ENCODE results near the gene MSL3.

Gene MSL3

DNA sequence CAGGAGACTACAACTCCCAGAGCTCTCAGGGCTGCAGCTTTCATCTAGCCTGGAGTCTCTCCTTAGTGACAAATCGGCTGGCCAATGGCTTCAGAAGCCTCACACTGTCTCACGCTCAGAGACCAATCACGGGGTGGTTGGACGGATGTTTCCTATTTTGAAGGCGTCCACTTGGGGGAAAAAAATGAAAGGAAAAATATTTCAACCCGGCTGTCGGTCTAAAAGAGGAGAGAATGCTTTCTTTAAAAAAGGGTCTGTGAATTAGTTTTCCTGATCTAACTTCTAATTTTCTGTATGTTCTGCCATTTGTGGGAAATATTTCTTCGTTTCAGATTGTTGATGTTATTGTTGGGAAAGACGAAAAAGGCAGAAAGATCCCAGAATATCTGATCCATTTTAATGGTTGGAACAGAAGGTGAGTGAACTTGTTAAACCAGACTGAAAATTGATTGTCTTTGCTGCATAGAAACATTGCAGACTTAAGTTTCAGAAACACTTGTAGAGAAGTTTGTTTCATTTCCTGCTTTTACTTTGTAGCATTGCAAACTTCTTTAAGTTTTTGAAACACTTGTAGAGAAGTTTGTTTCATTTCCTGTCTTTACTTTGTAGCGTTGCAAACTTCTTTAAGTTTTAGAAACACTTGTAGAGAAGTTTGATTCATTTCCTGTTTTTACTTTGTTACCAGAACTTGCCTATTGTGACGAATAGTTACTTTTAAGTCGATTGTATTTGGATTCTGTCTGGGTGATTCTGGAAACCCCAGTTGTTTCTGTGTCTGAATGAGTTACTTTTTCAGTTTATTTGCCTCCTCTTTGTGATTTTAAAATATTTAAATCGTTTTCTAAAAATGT is 1.6 kb downstream of the MSL3 start:
- DNase-seq: peak; percentile 83

DNA sequence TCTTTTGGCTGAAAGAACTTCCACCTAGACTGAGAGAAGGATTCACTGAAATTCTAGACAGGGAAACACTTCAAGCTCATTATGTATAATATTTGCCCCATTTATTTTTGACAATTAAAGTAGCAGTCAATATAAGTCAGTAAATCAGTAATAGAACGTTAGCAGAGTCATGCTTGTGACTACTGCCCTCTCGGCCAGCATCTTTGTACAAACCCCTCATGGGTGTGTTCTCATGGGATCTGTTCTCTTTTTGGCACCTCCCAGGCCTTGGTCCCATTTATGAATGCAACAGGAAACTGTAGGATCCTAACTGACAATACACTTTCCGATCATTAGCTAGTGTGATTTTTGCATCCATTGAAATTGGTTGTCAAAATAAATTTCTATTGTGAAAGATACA is 2.9 kb downstream of the MSL3 start:
- no peak for DNase-seq

DNA sequence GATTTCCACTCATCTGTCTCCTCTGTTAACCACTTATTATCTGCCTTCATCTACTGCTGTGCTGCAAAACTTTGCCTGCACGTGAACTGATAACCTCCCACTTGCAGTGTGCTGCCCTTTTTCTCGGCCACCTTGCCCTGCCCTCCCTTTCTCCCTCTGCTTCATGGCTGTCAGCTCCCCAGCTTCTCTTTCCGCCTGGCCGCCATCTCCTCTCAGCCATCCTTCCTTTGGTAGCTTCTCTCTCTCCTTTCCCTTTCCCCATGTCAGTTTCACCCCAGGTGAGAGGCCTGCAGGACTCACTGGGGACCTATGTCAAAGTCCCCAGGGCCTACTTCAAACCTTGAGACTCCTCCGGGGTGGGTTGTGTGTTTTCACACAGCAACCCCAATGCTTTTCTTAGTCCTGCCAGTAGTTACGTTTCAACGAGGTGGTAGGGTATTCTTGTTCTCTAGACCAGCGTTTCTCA is 6.6 kb downstream of the MSL3 start:
- DNase-seq: no peak

DNA sequence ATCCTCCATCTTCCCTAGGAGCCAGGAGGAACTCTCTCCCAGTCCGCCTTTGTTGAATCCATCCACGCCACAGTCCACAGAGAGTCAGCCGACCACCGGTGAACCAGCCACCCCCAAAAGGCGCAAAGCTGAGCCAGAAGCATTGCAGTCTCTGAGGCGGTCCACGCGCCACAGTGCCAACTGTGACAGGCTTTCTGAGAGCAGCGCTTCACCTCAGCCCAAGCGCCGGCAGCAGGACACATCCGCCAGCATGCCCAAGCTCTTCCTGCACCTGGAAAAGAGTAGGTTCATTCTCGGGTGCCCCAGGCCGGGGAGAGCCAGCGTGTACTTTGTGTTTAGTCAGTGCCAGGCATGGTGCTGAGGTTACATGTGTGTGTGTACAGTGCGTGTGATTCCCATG is 7.4 kb downstream of the MSL3 start:
- no peak for DNase-seq

DNA sequence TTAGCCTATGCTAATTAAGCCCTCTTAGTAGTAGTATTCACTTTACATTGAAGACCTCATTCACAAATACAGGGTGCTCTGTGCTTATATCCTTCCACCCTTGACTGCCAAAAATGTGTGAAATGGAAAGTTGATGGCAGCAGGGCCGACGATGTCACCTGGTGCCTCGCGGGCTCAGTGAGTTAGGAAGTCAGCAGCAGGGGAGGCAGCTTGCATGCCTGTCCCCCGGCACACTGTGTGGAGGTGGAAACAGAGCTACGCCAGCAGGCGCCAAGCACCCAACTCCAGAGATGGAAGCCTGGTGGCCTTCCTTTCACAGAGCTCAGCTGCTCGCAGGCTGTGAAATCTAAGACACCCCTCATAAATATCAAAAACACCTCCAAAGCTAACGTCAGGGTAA is 8.4 kb downstream of the MSL3 start:
- no peak for DNase-seq

DNA sequence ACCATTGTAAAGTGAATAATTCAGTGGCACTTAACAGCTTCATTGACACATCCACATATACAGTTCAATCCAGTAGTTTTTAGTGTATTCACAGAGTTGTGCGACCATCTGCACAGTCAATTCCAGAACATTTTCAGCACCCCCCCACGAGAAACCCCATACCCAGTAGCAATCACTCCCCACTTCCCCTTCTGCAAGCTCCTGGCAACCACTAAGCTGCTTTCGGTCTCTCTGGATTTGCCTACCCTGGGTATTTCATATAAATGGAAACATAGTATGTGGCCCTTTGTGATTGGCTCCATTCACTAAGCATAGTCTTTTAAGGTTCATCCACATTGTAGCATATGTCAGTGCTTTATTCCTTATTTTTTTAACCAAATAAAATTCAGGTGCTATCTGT is 10.0 kb downstream of the MSL3 start:
- peak; percentile 86 for DNase-seq

DNA sequence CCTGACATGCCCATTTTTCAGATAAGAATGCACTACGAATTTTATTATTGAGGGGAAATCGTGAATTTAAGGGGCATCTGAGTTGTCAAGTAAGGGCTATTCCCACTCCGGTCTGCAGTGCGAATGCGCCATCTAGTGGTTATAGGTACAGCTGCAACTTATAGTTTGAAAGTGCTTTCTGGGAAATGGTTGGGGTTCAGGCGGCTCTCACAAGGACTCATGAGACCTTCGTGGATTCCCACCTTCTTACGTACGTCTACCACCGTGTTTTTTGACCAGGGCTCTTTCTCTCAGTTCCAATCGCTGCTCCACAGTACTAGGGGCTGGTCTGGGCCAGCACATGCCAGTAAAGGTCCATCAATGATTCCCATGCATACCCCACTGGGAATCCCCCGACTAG is 12.3 kb downstream of the MSL3 start:
- DNase-seq: peak; percentile 57

DNA sequence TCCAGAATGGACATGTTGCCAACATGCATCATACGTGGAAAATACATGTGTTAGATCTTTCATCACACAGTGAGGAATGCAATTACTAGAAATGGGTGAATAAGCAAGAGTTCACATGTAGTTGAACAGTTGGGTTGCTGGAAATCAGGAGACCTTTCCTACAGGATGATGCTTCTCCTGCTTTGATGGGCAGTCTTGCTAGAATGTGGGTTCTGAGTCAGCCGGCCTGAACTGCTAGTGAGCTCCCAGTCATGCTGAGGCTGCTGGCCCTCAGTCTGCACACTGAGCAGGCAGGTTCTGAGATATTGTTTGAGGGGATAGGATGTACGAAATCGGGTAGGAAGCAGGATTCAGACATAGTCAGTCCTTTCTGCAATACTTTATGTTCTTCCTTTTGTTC is 20.2 kb downstream of the MSL3 start:
- no peak for DNase-seq

DNA sequence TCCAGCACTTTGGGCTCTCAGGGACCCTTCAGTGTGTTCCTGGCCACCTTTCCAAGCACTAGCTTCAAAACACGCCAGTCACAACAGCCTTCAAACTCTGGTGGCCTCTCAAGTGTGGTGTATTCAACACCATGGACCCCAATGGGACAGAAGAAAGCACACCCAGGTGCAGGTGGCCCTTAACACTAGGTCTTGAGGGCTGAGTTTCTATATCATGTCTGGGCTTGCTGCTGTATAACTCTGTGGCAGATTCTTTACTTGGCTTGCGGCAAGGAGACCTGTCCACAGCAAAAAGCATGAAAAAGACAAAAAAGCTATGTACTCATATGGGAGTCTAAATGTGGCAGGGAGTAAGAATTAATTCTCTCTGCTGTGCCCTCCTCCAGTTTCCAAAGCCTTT is 23.1 kb downstream of the MSL3 start:
- no peak for DNase-seq

DNA sequence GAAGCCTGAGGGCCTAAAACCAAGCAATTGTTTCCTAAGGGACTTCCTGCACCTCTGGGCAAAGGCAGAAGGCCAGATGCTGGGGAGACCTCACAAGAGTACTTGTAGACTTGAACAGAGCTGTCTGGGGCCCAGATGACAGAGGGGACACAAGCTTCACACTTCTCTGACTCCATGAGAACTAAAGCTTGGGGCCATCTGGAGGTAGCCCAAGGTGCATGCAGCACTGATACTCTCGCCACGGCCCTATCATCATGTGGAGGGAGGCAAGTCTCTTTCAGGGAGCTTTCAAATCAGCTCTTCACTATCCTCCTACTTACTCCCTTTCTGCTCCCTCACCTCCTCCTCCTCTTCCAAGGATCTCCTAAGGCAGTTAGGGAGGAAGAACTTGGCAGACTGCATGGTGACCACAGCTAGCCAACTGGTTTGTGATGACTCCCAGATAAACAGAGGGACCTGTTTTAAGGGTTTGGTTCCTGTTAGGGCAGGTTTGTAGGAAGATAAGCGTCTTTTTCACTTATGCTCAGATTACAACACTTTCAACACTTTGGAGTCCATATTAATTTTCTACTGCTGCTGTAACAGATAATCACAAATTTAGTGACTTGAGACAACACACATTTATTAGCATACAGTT is 23.8 kb downstream of the MSL3 start:
- DNase-seq: no peak

DNA sequence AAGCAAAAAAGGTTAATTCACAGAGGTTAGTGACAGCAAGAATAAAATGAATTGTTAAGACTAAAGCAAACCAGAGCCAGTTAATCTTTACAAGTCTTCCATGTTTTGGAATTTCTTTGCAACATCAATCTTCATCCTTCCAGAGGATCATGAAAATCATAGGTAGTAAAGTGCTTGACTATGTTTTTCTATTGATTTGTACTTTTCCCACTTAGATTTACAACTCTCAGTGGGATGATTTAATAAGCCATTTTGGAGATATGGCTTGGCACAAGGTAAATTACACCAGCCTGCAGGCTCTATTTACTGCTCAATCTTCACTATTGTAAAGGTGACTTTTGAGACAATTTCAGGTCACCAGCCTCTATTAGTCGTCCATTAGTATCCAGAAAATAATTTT is 26.5 kb downstream of the MSL3 start:
- no peak for DNase-seq

DNA sequence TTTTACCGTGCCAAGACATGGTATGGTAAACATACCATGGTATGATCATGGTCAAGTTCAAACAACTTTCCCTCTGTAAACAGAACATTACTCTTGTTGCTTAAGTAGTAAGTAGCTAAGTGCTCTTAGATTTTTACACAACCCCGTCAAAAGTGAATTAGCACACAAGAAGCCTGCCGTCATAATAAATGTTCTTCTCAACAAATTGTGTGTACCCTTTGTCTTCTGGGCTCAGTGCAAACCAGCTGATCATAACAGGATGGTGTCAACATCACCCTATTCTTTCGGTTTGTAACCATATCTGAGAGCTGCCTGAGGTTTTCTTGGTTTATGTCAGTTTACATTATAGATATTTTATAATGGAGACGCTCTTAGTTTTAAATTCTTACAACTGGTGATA is 28.8 kb downstream of the MSL3 start:
- DNase-seq: no peak

DNA sequence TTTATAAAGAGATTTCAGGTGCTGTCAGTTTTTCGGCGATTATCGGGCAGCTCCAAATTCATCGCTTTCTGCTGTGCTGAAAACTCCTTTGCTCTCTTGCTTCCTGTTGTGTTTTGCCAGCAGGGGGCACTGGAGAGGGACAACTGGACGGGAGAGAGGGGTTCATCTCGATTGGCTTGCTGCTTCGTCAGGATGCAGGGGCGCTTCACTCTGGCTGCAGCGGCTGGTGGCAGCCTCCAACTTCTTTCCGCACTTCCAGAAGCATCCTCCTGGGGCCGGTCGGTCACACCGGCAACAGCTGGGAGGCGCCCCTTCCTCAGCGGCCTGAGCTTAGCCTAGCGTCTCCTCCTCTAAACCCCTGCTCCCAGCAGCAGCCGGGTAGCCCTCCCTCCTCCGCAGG is 29.5 kb downstream of the MSL3 start:
- peak; percentile 33 for DNase-seq

DNA sequence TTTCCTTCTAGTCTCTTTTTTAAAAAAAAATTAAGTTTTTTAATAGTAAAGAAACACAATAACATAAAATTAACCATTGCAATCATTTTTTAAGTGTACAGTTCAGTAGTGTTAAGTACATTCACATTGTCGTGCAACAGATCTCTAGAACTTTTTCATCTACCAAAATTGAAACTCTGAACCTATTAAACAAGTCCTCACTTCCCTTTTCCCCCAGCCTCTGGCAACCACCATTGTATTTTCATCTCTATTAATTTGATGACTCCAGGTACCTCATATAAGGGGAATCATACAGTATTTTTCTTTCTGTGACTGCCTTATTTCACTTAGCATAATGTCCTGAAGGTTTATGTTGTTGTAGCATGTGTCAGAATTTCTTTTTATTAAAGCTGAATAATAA is 31.8 kb downstream of the MSL3 start:
- DNase-seq: peak; percentile 38

DNA sequence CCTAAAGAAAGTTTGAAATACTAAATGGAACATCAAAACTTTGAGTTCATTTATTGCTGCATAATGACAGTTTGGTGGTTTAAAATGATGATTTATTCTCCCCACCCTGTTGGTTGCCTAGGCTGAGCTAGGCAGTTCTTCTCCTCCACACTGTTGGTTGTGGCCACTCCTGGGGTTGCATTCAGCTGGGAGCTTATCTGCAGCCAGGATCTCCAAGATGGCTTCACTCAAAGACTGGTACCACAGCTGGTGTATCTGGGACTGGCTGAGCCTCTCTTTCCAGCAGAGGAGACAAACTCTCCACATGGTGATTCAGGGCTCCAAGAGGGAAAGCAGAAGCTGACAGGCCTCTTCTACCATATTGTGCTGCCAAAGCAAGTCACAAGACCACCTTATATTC is 33.1 kb downstream of the MSL3 start:
- DNase-seq: no peak

DNA sequence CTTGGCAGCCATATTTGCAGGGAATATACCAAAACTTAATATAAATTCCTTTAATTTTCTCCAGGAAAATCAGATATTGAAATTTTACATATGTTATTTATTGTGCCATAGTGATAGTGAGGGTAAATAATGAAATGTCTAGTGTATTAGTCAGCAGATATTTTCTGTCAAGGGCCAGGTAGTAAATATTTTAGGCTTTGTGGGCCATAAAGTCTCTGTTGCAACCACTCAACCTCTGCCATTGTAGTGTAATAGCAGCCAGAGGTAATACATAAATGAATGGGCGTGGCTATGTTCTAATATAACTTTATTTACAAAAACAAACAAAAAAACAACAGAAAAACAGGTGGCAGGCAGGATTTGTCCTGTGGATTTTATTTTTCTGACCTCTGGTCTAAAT is 33.5 kb downstream of the MSL3 start:
- no peak for DNase-seq

DNA sequence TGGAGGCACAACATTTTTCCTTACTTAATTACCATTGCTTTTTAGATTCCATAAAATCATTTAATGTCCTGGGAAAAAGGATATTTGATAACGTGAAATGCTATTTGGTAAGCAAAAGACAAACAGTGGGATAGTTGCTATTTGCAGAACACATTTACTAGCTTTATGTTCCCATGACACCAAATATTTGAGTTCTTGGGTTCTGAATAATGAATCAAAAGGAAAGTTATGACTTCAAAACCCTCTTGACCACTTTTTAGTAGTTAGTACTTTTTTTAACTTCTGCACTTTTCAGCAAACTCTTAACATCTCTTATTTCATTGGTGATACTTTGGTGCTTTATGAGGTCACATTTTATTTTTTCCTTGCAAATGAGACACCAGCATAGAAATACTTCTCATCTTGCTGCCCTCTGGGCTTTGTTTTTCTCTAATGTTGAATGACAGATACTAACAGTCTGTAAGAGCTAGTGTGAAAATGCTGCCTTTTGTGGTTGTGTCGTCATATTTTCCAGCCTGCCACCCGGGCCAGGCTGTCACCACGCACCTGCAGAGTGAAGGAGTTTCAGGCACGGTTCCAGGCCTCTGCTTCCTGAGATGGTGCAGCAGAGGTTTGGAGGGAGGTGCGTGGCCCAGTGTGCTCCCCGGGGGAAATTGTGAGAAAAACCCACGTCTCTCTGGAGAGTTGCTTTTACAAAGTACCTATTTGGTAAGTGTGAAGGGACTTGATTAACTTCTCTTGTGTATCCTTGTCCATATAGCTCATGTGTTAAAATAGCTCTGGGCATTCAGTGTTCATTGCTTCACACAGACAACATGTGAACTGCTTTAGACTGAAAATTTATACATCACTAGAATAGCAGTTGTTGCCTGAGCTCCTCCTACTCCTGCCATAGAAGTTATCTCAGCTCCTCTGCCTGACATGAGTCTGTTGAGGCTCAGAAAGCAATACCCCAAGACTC is 34.7 kb downstream of the MSL3 start:
- peak; percentile 5 for DNase-seq

DNA sequence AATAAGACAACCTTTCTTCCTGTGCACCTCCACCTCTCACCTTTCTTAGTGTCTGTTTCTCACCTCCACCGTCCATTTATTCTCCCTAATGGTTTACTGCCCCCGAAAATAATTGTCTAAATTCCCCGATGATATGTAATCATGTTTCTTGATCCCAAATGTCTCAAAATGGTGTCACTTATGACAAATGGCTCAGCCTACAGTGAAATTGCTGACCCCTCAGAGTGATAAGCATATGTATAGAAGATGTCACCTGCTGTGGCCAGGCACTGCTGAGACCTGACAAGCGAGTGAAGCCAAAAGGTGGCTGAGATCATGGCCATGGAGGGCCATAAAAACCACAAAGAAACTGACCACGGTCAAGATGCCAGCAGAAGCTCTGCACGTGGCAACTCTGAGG is 35.7 kb downstream of the MSL3 start:
- no peak for DNase-seq

DNA sequence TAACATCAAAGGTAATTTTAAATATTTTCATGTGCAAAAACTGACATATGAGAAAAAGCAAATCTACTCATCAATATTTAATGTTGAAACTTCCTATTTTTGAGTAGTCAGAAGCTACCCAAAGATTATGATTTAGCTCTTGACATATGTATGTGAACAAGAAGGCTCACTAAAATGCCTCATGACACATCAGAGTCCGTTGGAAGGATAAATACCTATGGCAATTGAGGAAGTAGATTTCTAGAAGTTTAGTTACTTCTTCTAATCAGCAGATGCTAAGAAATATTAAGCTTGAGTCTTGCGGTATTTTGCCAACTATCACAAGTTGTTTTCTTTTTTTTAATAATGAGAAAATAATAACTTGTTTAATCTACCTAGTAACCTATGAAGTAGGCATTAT is 55.3 kb downstream of the MSL3 start:
- peak; percentile 3 for DNase-seq
